ENCODE measurements around the gene ALAD.

Gene ALAD

GRCh38 chr9:113343732-113344231 is 57.3 kb downstream of the ALAD start:
- DNase-seq = no peak

- DNase-seq = no peak
Observed at GRCh38 chr9:113341712-113342410, 59.2 kb downstream of the ALAD start.

GRCh38 chr9:113340011-113340699 is 60.9 kb downstream of the ALAD start, which contains the start of gene WDR31:
WDR31 (minus strand) TSS chr9:113340275; CDS start chr9:113332022, 8,253 bp downstream.
- peak; percentile 78 to 79 for DNase-seq

GRCh38 chr9:113337714-113338113 is 63.4 kb downstream of the ALAD start:
- DNase-seq = no peak

Data from CD4-positive, alpha-beta T cell treated with Interleukin-1 beta for 1 hour (primary cell).